A549 (cell line): ENCODE results near the gene CTNNA3. TPM values are rescaled to one million over a fixed set of nuclear protein-coding genes. Genes with fewer than 3 reads are reported as not detected.

Experiments used
- ATAC-seq, 2 experiments: fragments of 200-7000 bp in 1 of 2; fragments of >200 bp in 1 of 2; cut with Nextera tagmentation in 1 of 2; cut with Tn5 transposase in 1 of 2; 3 replicates each; pipeline versions ENCODE4 v1.8.0 to v1.9.1; 2018 to 2020; ENCODE audit warnings: mild to moderate bottlenecking in 1 of 2, moderate library complexity in 1 of 2
- CTCF ChIA-PET: fragments of 300-600 bp; sonication (Branson Sonifier 250); formaldehyde crosslinking; extraction: SDS; loops from one replicate; lab custom pipeline; 2021; ENCODE audit warnings: antibody characterized with exemption, inconsistent platforms; lab: Yijun Ruan, JAX
- POLR2A ChIA-PET: fragments of 350-600 bp; formaldehyde crosslinking; extraction: SDS; loops from one replicate; lab custom pipeline; 2021; ENCODE audit warnings: antibody characterized with exemption, inconsistent platforms; lab: Yijun Ruan, JAX
- DNase-seq, 2 experiments: peaks; one replicate each; pipeline versions ENCODE4 v3.0.0 to v3.0.0-alpha.2; 2011 to 2016; ENCODE audit warnings: low read depth in 1 of 2, low spot score in 1 of 2
- FAIRE-seq: peaks from 2 replicates; lab custom pipeline; 2011; peaks lifted over from hg19 to GRCh38; lab: Jason Lieb, UNC
- H3K27ac ChIP-seq, 2 experiments: fragments of >200 bp; sonication (Bioruptor Twin); formaldehyde crosslinking; 3 replicates each; pipeline ENCODE4 v1.5.1; 2016 to 2017
- H3K4me1 ChIP-seq: fragments of >200 bp; sonication (Bioruptor Twin); formaldehyde crosslinking; 3 replicates; pipeline ENCODE4 v1.6.1; 2016
- H3K4me2 ChIP-seq: fragments of >200 bp; sonication (Bioruptor Twin); formaldehyde crosslinking; 3 replicates; pipeline ENCODE4 v1.6.1; 2016
- H3K4me3 ChIP-seq: fragments of >200 bp; sonication (Bioruptor Twin); formaldehyde crosslinking; 3 replicates; pipeline ENCODE4 v1.5.1; 2016
- H3K9me3 ChIP-seq: fragments of >200 bp; sonication (Bioruptor Twin); formaldehyde crosslinking; 3 replicates; pipeline ENCODE4 v1.6.1; 2016
- BHLHE40 ChIP-seq: IDR thresholded peaks from 2 replicates; pipeline ENCODE4 v1.6.1; 2012; ENCODE audit warnings: low read depth, low read length, inconsistent platforms
- CBX2 ChIP-seq: fragments of 200-600 bp; sonication (generic); IDR thresholded peaks from 2 replicates; pipeline ENCODE4 v1.6.1; 2016; ENCODE audit warnings: low read depth, mild to moderate bottlenecking, borderline replicate concordance
- CEBPB ChIP-seq, 2 experiments: fragments of >200 bp in 1 of 2; sonication (Bioruptor Twin) in 1 of 2; formaldehyde crosslinking in 1 of 2; IDR thresholded peaks; 2 replicates each; pipeline ENCODE4 v1.6.1; 2012 to 2016
- EHF ChIP-seq: fragments of 250-450 bp; sonication (Bioruptor Pico); IDR thresholded peaks from 2 replicates; pipeline ENCODE4 v1.5.0; 2020; ENCODE audit warnings: mild to moderate bottlenecking
- EP300 ChIP-seq, 2 experiments: fragments of >200 bp; sonication (Bioruptor Twin); formaldehyde crosslinking; IDR thresholded peaks; 2 replicates in 1 of 2; 3 replicates in 1 of 2; pipeline ENCODE4 v1.6.1; 2016 to 2017
- FOXS1 ChIP-seq: fragments of 250-450 bp; sonication (Bioruptor Pico); IDR thresholded peaks from 2 replicates; pipeline ENCODE4 v1.5.0; 2020; ENCODE audit warnings: mild to moderate bottlenecking, moderate library complexity
- HDAC2 ChIP-seq: fragments of 200-600 bp; sonication (generic); IDR thresholded peaks from 2 replicates; pipeline ENCODE4 v1.6.1; 2016
- HOXB13 ChIP-seq: fragments of 250-450 bp; sonication (Bioruptor Pico); IDR thresholded peaks from 2 replicates; pipeline ENCODE4 v1.5.0; 2020; ENCODE audit warnings: low read depth, mild to moderate bottlenecking, moderate library complexity
- HOXB5 ChIP-seq: fragments of 250-450 bp; sonication (Bioruptor Pico); IDR thresholded peaks from 2 replicates; pipeline ENCODE4 v1.5.0; 2020; ENCODE audit warnings: mild to moderate bottlenecking, moderate library complexity
- KDM1A ChIP-seq: fragments of 200-600 bp; sonication (generic); IDR thresholded peaks from 2 replicates; pipeline ENCODE4 v1.6.1; 2016; ENCODE audit warnings: low read depth, mild to moderate bottlenecking
- MAZ ChIP-seq: fragments of 150-350 bp; IDR thresholded peaks from 2 replicates; pipeline ENCODE4 v1.6.1; 2014; ENCODE audit warnings: antibody characterized with exemption, low read depth, low read length, borderline replicate concordance
- RAD21 ChIP-seq, 2 experiments: fragments of >200 bp in 1 of 2; sonication (Bioruptor Twin) in 1 of 2; formaldehyde crosslinking in 1 of 2; IDR thresholded peaks in 1 of 2; conservative IDR thresholded peaks in 1 of 2; 2 replicates in 1 of 2; 3 replicates in 1 of 2; pipeline ENCODE4 v1.6.1; 2012 to 2018; ENCODE audit warnings: inconsistent platforms in 1 of 2
- RARB ChIP-seq: fragments of 250-450 bp; sonication (Bioruptor Pico); IDR thresholded peaks from 2 replicates; pipeline ENCODE4 v1.8.0; 2021; ENCODE audit warnings: mild to moderate bottlenecking, moderate library complexity
- TFCP2L1 ChIP-seq: fragments of 250-450 bp; sonication (Bioruptor Pico); IDR thresholded peaks from 2 replicates; pipeline ENCODE4 v1.5.0; 2021; ENCODE audit warnings: mild to moderate bottlenecking
- ZFP36 ChIP-seq: fragments of 450-650 bp; IDR thresholded peaks from 2 replicates; pipeline ENCODE4 v1.6.1; 2014; ENCODE audit warnings: borderline replicate concordance; ENCODE audit not compliant: partially characterized antibody
- ZNF302 ChIP-seq: fragments of 250-450 bp; sonication (Bioruptor Pico); IDR thresholded peaks from 2 replicates; pipeline ENCODE4 v1.9.0; 2021; ENCODE audit warnings: inconsistent platforms, mild to moderate bottlenecking, moderate library complexity
- WGBS: methylation state at CpG from one replicate; pipeline ENCODE4 v1.1.6; 2017; ENCODE audit errors: missing lambda C conversion rate; 5-methylcytosine and 5-hydroxymethylcytosine counted together
- polyA plus RNA-seq, 4 experiments: library from polyadenylated mRNA; depleted of rRNA in 3 of 4; stranded (reverse); fragments of >200 nt; fragmentation: RNase III in 1 of 4; extraction: RNeasy Plus Mini Kit Qiagen cat#74134 plus additional on column Dnase treatment in 1 of 4; gene quantifications; 2 replicates in 3 of 4; 3 replicates in 1 of 4; pipeline ENCODE4 v1.2.3, GENCODE V29; 2011 to 2017
- TF ChIP-seq, protein P1 (sequence below): fragments of 250-450 bp; sonication (Bioruptor Pico); IDR thresholded peaks from 2 replicates; pipeline ENCODE4 v1.5.0; 2021; ENCODE audit warnings: mild to moderate bottlenecking, moderate library complexity, borderline replicate concordance
- TF ChIP-seq, protein P2 (sequence below): IDR thresholded peaks from 2 replicates; pipeline ENCODE4 v1.6.1; 2012; ENCODE audit warnings: low read depth, borderline replicate concordance
- TF ChIP-seq, protein P3 (sequence below): fragments of >200 bp; sonication (Bioruptor Twin); formaldehyde crosslinking; IDR thresholded peaks from 2 replicates; pipeline ENCODE4 v1.6.1; 2016

CTNNA3 gene
- polyA plus RNA-seq, 2 of the 4 experiments (the other 2 are of a cell fraction) = not detected

DNA sequence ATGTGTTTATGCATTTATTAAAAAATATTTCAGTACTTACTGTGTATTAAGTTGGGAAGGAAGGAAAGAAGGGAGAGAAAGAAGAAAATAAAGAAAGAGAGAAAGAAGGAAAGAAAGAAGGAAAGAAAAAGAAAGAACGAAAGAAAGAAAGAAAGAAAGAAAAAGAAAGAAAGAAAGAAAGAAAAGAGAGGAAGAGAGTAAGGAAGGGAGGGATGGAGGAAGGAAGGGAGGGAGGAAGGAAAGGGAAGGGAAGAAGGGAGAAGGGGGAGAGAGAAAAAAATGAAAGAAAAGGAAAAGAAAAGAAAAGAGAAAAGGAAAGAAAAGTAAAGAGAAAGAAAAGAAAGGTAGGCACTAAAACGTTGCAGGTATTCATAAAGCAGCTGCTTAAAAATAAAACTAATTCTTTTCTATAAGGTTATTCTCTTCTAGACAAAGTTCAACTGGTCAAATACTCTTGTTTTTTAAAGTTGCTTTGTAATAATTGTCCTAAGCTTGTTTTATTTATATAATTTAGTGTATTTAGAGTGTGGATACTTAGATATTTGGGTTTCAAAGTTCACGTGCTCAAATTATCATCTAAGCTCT lies 1473.4 kb downstream of the CTNNA3 start (continued):
- TF ChIP-seq ZFP36 = no peak
- no peak for TF ChIP-seq MAZ
- TF ChIP-seq, protein P1, sequence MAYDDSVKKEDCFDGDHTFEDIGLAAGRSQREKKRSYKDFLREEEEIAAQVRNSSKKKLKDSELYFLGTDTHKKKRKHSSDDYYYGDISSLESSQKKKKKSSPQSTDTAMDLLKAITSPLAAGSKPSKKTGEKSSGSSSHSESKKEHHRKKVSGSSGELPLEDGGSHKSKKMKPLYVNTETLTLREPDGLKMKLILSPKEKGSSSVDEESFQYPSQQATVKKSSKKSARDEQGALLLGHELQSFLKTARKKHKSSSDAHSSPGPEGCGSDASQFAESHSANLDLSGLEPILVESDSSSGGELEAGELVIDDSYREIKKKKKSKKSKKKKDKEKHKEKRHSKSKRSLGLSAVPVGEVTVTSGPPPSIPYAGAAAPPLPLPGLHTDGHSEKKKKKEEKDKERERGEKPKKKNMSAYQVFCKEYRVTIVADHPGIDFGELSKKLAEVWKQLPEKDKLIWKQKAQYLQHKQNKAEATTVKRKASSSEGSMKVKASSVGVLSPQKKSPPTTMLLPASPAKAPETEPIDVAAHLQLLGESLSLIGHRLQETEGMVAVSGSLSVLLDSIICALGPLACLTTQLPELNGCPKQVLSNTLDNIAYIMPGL (CRISPR knock-in tag) = no peak
- TF ChIP-seq HOXB13 (CRISPR knock-in tag) = no peak

DNA sequence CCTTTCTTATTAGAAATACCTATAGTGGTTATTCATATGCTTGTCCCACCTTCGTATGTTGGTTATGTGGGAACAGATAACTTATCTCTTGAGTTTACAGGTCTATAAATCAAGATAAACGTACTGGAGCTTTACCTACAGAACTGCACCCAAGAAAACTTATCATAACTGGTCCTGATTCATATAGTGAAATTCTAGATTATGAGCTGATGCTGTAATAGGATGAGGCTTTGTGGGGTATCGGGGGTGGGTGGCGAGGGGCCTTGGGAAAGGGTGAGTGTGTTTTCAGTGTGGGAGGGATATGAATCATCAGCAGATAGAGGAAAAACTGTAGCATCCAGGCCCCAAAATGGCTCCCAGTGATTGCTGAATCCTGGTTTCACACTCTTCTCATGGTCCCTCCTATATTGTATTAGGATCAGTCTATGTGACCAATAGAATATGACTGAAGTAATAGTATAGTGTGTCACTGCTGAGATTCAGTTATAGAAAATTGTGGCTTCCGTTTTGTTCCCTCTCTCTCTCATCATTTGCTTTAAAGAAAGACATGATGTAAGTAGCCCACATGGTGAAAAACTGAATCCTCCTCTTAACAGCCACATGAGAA lies 1476.9 kb downstream of the CTNNA3 start:
- POLR2A ChIA-PET = no interaction called here
- Histone ChIP-seq H3K4me3 (no peak overlapping the region), H3K27ac (no peak overlapping the region), H3K9me3 (no peaks in the 10 kb centered on the region), H3K4me1 (no peaks in the 10 kb centered on the region), H3K4me2 (no peak overlapping the region)
- DNase-seq (no peak), ATAC-seq (no peak), FAIRE-seq (no peak)
- 15% methylated on average over 5 of the region's 5 CpGs for WGBS
- CTCF ChIA-PET = no interaction called here
- TF ChIP-seq CEBPB (IDR thresholded peaks at IDR 0.05) = no peak
- TF ChIP-seq, protein P2, sequence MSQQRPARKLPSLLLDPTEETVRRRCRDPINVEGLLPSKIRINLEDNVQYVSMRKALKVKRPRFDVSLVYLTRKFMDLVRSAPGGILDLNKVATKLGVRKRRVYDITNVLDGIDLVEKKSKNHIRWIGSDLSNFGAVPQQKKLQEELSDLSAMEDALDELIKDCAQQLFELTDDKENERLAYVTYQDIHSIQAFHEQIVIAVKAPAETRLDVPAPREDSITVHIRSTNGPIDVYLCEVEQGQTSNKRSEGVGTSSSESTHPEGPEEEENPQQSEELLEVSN = no peak

DNA sequence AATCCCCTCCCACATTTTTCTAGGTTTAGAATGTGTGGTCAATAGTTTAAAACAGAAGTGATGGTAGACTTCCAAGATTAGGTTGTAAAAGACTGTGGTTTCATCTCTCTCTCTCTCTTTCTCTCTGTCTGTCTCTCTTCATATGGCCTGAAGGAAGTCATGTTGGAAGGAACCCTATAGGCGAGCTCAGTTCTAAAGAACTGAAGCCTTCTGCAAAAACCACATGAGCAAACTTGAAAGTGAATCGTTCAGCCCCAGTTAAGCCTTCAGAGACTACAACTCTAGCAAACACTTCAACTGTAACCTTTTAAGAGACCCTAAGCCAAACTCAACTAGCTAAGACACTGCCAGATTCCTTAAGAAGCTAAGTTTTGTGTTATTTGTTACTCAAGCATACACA lies 1477.7 kb downstream of the CTNNA3 start:
- DNase-seq (no peak), ATAC-seq (no peak), FAIRE-seq (no peak)
- ChIA-PET POLR2A (no interaction called here), CTCF (no interaction called here)
- TF ChIP-seq CEBPB (IDR thresholded peaks at IDR 0.05) = no peak
- no peak for TF ChIP-seq RAD21 (conservative IDR thresholded peaks at IDR 0.05 in 1 of 2, IDR thresholded peaks at IDR 0.05 in 1 of 2)
- no peak for TF ChIP-seq HDAC2
- no peak for TF ChIP-seq BHLHE40
- no peak for TF ChIP-seq RARB
- no peak for TF ChIP-seq ZNF302 (CRISPR knock-in tag)
- no peak for TF ChIP-seq EP300 (IDR thresholded peaks at IDR 0.05)
- no peak for TF ChIP-seq HOXB5 (CRISPR knock-in tag)
- no peak for TF ChIP-seq TFCP2L1
- no peak for TF ChIP-seq CBX2
- Histone ChIP-seq H3K9me3 (no peaks in the 10 kb centered on the region), H3K4me1 (no peaks in the 10 kb centered on the region), H3K4me2 (no peak overlapping the region), H3K4me3 (no peak overlapping the region), H3K27ac (no peak overlapping the region)
- 13% methylated on average over 2 of the region's 2 CpGs for WGBS

DNA sequence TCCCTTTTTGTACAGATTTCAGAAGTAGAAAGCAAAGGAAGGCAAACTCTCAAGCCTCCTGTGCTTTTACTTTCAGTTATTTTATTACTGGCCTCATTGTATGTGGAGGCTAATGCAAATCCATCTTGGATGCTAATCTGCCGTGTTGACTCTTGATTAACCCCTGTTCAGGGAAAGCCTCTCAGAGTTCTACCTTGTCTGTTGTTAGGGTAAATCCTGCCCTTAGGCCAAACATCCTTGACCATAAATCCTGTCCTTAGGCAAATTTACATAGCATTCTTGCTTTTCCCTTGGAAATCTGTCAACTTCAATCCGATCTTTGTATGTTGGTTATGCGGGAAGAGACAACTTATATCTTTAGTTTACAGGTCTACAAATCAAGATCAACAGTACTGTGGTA lies 1480.1 kb downstream of the CTNNA3 start:
- Histone ChIP-seq H3K27ac (no peak overlapping the region), H3K9me3 (no peaks in the 10 kb centered on the region), H3K4me3 (no peak overlapping the region), H3K4me1 (no peaks in the 10 kb centered on the region), H3K4me2 (no peak overlapping the region)
- ChIA-PET POLR2A (no interaction called here), CTCF (no interaction called here)
- TF ChIP-seq MAZ (no peak), FOXS1 (CRISPR knock-in tag) (no peak), EHF (CRISPR knock-in tag) (no peak), KDM1A (no peak)
- TF ChIP-seq, protein P3, sequence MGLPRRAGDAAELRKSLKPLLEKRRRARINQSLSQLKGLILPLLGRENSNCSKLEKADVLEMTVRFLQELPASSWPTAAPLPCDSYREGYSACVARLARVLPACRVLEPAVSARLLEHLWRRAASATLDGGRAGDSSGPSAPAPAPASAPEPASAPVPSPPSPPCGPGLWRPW = no peak
- DNase-seq (no peak), ATAC-seq (no peak), FAIRE-seq (no peak)
- WGBS = 19% methylated on average over 3 of the region's 3 CpGs
